NB4 (cell line): ENCODE data around the gene CRLF1.
"Not testable (repeated sequence)": the region's sequence is repeated elsewhere in the genome, so short reads cannot be mapped to it uniquely, and the experiment has no call there.

Source experiments
- DNase-seq: peaks from one replicate; pipeline ENCODE4 v3.0.0; 2010; ENCODE audit warnings: low read depth
- H3K4me3 ChIP-seq: one replicate; pipeline ENCODE4 v1.5.1; 2011; ENCODE audit warnings: mild to moderate bottlenecking, low read depth, low read length, moderate library complexity
- CTCF ChIP-seq: IDR thresholded peaks from one replicate; pipeline ENCODE4 v1.5.1; 2012; ENCODE audit warnings: low read depth, low read length
- MAX ChIP-seq: IDR thresholded peaks from 2 replicates; pipeline ENCODE4 v1.6.1; 2011; ENCODE audit warnings: low read depth, low read length
- MYC ChIP-seq: IDR thresholded peaks from 2 replicates; pipeline ENCODE4 v1.6.1; 2011; ENCODE audit warnings: low read depth, low read length
- POLR2A ChIP-seq: IDR thresholded peaks from 2 replicates; pipeline ENCODE4 v1.6.1; 2011; ENCODE audit warnings: mild to moderate bottlenecking; ENCODE audit not compliant: insufficient read length; ENCODE audit errors: extremely low read depth

CRLF1 gene

GRCh38 chr19:18603255-18603957, 3.2 kb downstream of the CRLF1 start:
- TF ChIP-seq MAX (no peak), CTCF (peak; percentile 17)
- peak; percentile 42 for DNase-seq
- H3K4me3 ChIP-seq: no peak overlapping the region

- no peak for DNase-seq
- no peak overlapping the region for H3K4me3 ChIP-seq
- TF ChIP-seq MAX (no peak), CTCF (no peak), POLR2A (no peak), MYC (no peak)
These were observed 4.7 kb downstream of the CRLF1 start for GRCh38 chr19:18601875-18602274.

- not testable (repeated sequence) for DNase-seq, H3K4me3 ChIP-seq
These were observed 5.8 kb downstream of the CRLF1 start for GRCh38 chr19:18600692-18601397.

GRCh38 chr19:18599485-18599884, 7.1 kb downstream of the CRLF1 start:
- no peak overlapping the region for H3K4me3 ChIP-seq
- no peak for TF ChIP-seq MAX
- no peak for TF ChIP-seq CTCF
- no peak for TF ChIP-seq POLR2A
- TF ChIP-seq MYC: no peak
- DNase-seq: no peak

- no peak for DNase-seq
- no peak for TF ChIP-seq MYC
- no peak for TF ChIP-seq CTCF
- no peak for TF ChIP-seq MAX
- TF ChIP-seq POLR2A: no peak
- H3K4me3 ChIP-seq: no peak overlapping the region
These were observed 8.6 kb downstream of the CRLF1 start for GRCh38 chr19:18597809-18598660.

GRCh38 chr19:18596752-18597157, 9.8 kb downstream of the CRLF1 start:
- H3K4me3 ChIP-seq: no peak overlapping the region
- DNase-seq: peak; percentile 68
- TF ChIP-seq POLR2A: no peak
- TF ChIP-seq MYC: 0 out of 2 replicates have a peak, but pooled peaks have one; percentile 41
- no peak for TF ChIP-seq CTCF
- TF ChIP-seq MAX: peak; percentile 70
